Measurements from ENCODE around the gene PACSIN3. TPM values are rescaled to one million over a fixed set of nuclear protein-coding genes. Genes with fewer than 3 reads are reported as not detected.

The PACSIN3 gene
- polyA plus RNA-seq, 2 of the 4 experiments (the other 2 are of a cell fraction), result 16.5 to 35.3 TPM

DNA sequence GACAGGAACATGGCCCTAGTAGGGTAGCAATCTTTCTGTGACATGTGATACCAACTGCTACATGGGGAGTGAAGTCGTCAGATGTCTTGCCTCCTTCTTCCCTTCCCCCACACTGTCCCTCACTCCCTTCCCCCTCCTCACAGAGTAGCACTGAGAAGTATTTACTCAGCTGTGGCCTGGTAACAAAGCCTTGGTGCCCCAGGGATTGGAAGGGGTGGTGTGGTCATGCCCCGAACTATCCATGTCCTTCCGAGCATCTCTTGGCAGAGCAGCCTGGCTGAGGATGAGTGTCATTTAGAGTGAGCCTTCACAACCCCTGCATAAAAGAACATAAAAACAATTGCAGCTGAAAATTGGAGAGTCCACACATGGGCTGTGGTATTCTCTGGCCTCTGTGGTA, 55.7 kb downstream of the PACSIN3 start (continued):
- no peak for TF ChIP-seq RAD21 (conservative IDR thresholded peaks at IDR 0.05 in 1 of 2, IDR thresholded peaks at IDR 0.05 in 1 of 2)
- TF ChIP-seq NPAS2 (CRISPR knock-in tag; IDR thresholded peaks at IDR 0.05; ENCODE audit: borderline replicate concordance), result no peak
- TF ChIP-seq KDM5A (IDR thresholded peaks at IDR 0.05), result no peak

Small RNA genes within 50 kb of the gene (small RNA-seq; reads per million reads assigned to genes)
- 0 reads per million in 6 experiments for gene MIR6745

Other genes with a start within 250 kb of the PACSIN3 start
- 34.5 and 40.6 TPM in 2 replicates for gene CSTPP1, start 249.7 kb downstream of the PACSIN3 start, polyA plus RNA-seq (2011; rRNA removed)
- gene CSTPP1, start 249.7 kb downstream of the PACSIN3 start, polyA plus RNA-seq (2017; fragmentation: RNase III; extraction: RNeasy Plus Mini Kit Qiagen cat#74134 plus additional on column Dnase treatment), result 30.5 to 31.7 TPM (median 31.5 TPM) in 3 replicates
- 28.3 and 29.5 TPM in 2 replicates for gene ARFGAP2, start 9.6 kb downstream of the PACSIN3 start, polyA plus RNA-seq (2011; rRNA removed)
- 34.0 to 38.0 TPM (median 35.2 TPM) in 3 replicates for gene ARFGAP2, start 9.6 kb downstream of the PACSIN3 start, polyA plus RNA-seq (2017; fragmentation: RNase III; extraction: RNeasy Plus Mini Kit Qiagen cat#74134 plus additional on column Dnase treatment)
- gene DDB2, start 28.5 kb upstream of the PACSIN3 start, polyA plus RNA-seq (2011; rRNA removed), result 96.2 and 103 TPM in 2 replicates
- 95.4 to 106 TPM (median 96.9 TPM) in 3 replicates for gene DDB2, start 28.5 kb upstream of the PACSIN3 start, polyA plus RNA-seq (2017; fragmentation: RNase III; extraction: RNeasy Plus Mini Kit Qiagen cat#74134 plus additional on column Dnase treatment)
- 13.6 and 17.7 TPM in 2 replicates for gene ACP2, start 62.4 kb upstream of the PACSIN3 start, polyA plus RNA-seq (2011; rRNA removed)
- 17.5 to 19.8 TPM (median 19.7 TPM) in 3 replicates for gene ACP2, start 62.4 kb upstream of the PACSIN3 start, polyA plus RNA-seq (2017; fragmentation: RNase III; extraction: RNeasy Plus Mini Kit Qiagen cat#74134 plus additional on column Dnase treatment)
- gene NR1H3, start 71.6 kb upstream of the PACSIN3 start, polyA plus RNA-seq (2011; rRNA removed), result 18.7 and 28.6 TPM in 2 replicates
- gene NR1H3, start 71.6 kb upstream of the PACSIN3 start, polyA plus RNA-seq (2017; fragmentation: RNase III; extraction: RNeasy Plus Mini Kit Qiagen cat#74134 plus additional on column Dnase treatment), result 10.6 to 18.4 TPM (median 14.5 TPM) in 3 replicates
- 16.7 and 46.2 TPM in 2 replicates for gene MADD, start 83.7 kb upstream of the PACSIN3 start, polyA plus RNA-seq (2011; rRNA removed)
- gene MADD, start 83.7 kb upstream of the PACSIN3 start, polyA plus RNA-seq (2017; fragmentation: RNase III; extraction: RNeasy Plus Mini Kit Qiagen cat#74134 plus additional on column Dnase treatment), result 22.4 to 25.2 TPM (median 24.0 TPM) in 3 replicates
- gene MYBPC3, start 166.3 kb upstream of the PACSIN3 start, polyA plus RNA-seq (2011; rRNA removed), result 0.06 and 0.07 TPM in 2 replicates
- gene MYBPC3, start 166.3 kb upstream of the PACSIN3 start, polyA plus RNA-seq (2017; fragmentation: RNase III; extraction: RNeasy Plus Mini Kit Qiagen cat#74134 plus additional on column Dnase treatment), result 0.04 to 0.07 TPM (median 0.05 TPM) in 3 replicates
- not detected in 2 replicates for gene SPI1, start 192.1 kb upstream of the PACSIN3 start, polyA plus RNA-seq (2011; rRNA removed)
- gene SPI1, start 192.1 kb upstream of the PACSIN3 start, polyA plus RNA-seq (2017; fragmentation: RNase III; extraction: RNeasy Plus Mini Kit Qiagen cat#74134 plus additional on column Dnase treatment), result 0.07 to 0.21 TPM (median 0.14 TPM) in 3 replicates
- gene SLC39A13, start 222.2 kb upstream of the PACSIN3 start, polyA plus RNA-seq (2011; rRNA removed), result 10.8 and 11.7 TPM in 2 replicates
- 29.7 to 35.4 TPM (median 35.2 TPM) in 3 replicates for gene SLC39A13, start 222.2 kb upstream of the PACSIN3 start, polyA plus RNA-seq (2017; fragmentation: RNase III; extraction: RNeasy Plus Mini Kit Qiagen cat#74134 plus additional on column Dnase treatment)
- gene PSMC3, start 240.0 kb upstream of the PACSIN3 start, polyA plus RNA-seq (2011; rRNA removed), result 201 and 283 TPM in 2 replicates
- 342 to 383 TPM (median 371 TPM) in 3 replicates for gene PSMC3, start 240.0 kb upstream of the PACSIN3 start, polyA plus RNA-seq (2017; fragmentation: RNase III; extraction: RNeasy Plus Mini Kit Qiagen cat#74134 plus additional on column Dnase treatment)

Data from A549 (cell line).